ENCODE measurements around the gene NPAS2.

NPAS2 gene

DNA sequence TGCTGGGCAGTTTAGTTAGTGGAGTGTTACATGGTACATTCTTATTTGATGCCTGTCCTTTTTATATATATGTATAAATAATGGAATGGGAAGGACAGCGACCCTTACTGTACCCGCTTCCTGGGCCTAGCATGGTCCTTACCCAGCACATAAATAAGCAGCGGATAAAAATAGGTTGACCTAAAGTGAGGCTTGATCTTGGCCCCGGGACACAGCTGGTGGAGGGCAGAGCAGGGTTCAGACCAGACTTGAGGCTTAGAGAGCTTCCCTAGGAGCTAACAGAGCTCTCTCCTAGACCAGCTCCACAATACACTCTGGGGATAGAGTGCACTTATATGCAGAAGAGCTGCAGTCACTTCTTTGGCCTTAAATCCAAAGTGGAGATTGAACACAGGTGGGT lies 135.3 kb downstream of the NPAS2 start:
- DNase-seq (ENCODE audit: extremely low spot score, insufficient read length, low read depth) = no peak
- FAIRE-seq = no peak

GRCh38 chr2:100956081-100956480 lies 136.1 kb downstream of the NPAS2 start:
- FAIRE-seq = no peak
- DNase-seq (ENCODE audit: extremely low spot score, insufficient read length, low read depth) = no peak

DNA sequence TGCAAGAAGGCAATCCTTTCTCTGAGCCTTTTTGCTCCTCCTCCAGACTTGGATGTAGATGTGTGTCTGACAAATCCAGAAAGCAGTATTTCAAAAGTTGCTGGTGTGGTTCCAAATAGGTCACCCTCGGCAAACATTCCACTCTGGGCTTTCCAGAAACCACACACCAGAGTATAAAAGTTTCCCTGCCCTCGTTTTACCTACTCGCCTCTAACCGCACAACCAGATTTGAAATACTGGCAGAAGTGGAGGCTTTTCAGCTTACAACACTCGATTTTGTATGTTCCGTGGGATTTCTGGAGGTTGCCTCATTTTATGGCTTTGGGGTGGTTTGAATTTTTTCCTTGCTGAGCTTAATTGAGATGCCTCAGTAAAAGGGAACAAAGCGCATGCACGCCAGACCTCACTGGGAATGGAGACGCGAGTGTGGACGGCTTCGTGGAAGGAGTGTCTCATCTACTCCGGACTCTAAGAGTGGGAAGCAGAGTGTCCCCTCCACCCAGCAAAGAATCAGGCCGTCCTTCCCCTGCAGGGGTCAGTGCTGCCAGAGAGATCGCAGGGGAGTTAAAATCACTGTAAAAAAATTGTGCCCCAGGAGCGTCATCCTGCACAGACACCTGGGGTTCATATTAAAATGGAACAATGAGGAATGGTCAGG lies 138.2 kb downstream of the NPAS2 start:
- FAIRE-seq (no peak), DNase-seq (ENCODE audit: extremely low spot score, insufficient read length, low read depth) (no peak)

DNA sequence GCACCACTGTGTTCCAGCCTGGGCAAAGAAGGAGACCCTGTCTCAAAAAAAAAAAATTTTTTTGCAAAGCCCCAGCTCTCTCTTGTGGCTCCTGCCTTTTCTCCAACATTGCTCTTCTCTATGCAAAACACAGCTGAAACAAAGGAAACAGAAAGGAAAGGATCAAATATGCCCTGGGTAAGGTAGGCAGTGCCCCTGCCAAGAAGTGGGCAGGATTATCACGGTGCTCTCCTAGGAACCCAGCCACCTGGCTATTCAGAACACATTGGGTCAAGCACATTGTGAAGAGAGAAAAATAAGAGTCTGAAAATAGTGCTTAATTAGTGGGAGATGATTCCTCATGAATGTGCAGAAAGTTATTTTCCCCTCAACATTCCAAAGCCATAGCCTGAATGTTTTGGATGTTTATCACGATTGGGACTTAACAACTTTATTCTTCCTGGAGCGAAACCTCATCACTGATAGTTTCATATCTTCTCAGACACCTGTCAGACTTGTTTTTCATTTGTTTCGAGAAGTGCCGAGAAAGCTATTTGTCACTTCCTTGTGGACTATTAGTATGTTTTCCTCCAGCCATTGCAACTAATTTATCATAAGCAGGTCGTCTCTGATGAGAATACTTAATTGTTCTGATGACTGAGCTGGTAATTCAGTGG lies 139.4 kb downstream of the NPAS2 start:
- FAIRE-seq (no peak), DNase-seq (ENCODE audit: extremely low spot score, insufficient read length, low read depth) (no peak)

DNA sequence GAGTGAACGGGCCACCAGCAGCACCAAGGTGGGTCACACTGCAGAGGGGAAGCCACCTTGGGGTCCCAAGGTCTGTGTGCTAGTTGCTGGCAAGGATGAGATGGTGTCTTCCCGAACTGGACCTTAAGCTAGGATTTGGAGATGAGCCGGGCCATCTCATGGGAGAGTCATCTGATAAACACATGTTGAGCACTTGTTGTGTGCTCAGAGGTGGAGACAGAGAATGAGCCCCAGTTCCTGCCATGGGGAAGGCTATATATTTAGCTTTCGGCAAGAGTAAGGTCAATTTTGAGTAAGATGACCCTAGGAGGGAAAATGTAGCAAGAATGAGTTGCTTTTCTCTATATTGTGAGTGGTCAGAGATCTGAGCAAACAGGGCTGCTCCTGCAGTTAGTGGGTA lies 140.7 kb downstream of the NPAS2 start:
- DNase-seq (ENCODE audit: extremely low spot score, insufficient read length, low read depth) = no peak
- FAIRE-seq = no peak

GRCh38 chr2:100962366-100963025 lies 142.6 kb downstream of the NPAS2 start:
- FAIRE-seq (no peak), DNase-seq (ENCODE audit: extremely low spot score, insufficient read length, low read depth) (no peak)

GRCh38 chr2:100963026-100963375 lies 143.1 kb downstream of the NPAS2 start:
- FAIRE-seq (no peak), DNase-seq (ENCODE audit: extremely low spot score, insufficient read length, low read depth) (no peak)

- FAIRE-seq (no peak), DNase-seq (ENCODE audit: extremely low spot score, insufficient read length, low read depth) (no peak)
Measured at GRCh38 chr2:100964222-100964621, 144.3 kb downstream of the NPAS2 start.

DNA sequence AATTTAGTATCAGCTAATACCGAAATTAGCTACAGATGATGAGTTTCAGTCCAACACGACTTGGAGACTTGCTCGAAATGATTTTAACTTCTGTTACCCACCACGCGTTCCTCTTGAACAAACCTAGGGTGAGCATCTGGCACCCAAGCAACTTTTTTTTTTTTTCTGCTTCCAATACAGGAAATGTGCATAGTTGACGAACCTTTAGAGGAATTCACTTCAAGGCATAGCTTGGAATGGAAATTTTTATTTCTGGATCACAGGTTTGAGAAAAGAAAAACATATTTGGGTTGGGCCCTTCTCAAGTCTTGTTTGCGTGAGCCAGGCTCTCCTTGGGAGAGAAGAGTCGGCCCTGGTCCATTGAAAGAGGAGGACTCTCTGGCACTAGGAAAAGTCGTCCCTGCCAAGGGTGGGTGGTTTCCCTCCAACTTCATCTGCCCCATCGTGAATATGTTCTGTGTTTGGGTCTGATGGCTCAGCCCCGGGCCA lies 144.8 kb downstream of the NPAS2 start:
- FAIRE-seq (no peak), DNase-seq (ENCODE audit: extremely low spot score, insufficient read length, low read depth) (no peak)

GRCh38 chr2:100965596-100965995 lies 145.7 kb downstream of the NPAS2 start:
- DNase-seq (ENCODE audit: extremely low spot score, insufficient read length, low read depth) (no peak), FAIRE-seq (no peak)

DNA sequence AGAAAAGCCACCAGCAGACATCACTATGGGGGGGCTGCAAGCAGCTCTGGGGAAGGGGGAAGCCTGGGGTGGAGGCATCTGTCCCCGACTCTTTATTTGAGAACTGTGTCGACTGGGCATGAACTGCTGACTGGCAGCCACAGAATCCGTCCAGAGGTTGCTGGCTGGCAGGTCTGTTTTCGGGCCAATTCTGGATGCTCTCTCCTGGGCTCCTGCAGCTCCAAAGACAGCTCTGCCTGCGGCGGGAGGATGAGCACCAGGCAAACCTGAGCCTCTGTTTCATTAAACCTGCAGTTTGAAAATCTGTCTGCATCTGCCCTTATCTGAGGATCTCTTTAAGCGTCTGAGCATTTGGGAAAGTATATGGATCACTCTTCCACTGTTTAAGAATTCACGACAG lies 147.8 kb downstream of the NPAS2 start:
- no peak for FAIRE-seq
- DNase-seq (ENCODE audit: extremely low spot score, insufficient read length, low read depth) = no peak

- DNase-seq (ENCODE audit: extremely low spot score, insufficient read length, low read depth) (no peak), FAIRE-seq (no peak)
Measured at GRCh38 chr2:100968146-100969145, 148.5 kb downstream of the NPAS2 start.

GRCh38 chr2:100969998-100970397 lies 150.1 kb downstream of the NPAS2 start:
- FAIRE-seq (no peak), DNase-seq (ENCODE audit: extremely low spot score, insufficient read length, low read depth) (no peak)

- DNase-seq (ENCODE audit: extremely low spot score, insufficient read length, low read depth) (no peak), FAIRE-seq (no peak)
Measured at GRCh38 chr2:100971221-100971620, 151.3 kb downstream of the NPAS2 start.

DNA sequence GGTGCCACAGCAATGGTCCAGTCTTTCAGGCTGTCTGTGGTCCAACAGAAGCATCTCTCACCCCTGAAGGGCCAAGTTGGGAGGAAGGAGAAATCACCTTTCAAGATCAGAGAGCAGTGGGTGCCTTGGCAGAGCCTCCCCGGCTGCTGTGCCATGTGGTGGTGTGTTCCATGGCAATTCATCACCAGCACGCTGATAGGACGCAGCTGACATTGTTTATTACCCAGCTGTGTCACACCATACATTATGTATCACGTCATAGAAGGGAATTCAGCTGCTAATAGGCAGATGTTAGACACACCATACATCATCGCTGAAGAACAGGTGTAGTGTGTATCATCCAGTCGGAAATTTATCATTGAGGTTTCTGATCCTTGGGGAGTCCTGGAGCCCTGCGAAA lies 152.5 kb downstream of the NPAS2 start:
- FAIRE-seq (no peak), DNase-seq (ENCODE audit: extremely low spot score, insufficient read length, low read depth) (no peak)

GRCh38 chr2:100974712-100975520 lies 155.0 kb downstream of the NPAS2 start:
- no peak for FAIRE-seq

DNA sequence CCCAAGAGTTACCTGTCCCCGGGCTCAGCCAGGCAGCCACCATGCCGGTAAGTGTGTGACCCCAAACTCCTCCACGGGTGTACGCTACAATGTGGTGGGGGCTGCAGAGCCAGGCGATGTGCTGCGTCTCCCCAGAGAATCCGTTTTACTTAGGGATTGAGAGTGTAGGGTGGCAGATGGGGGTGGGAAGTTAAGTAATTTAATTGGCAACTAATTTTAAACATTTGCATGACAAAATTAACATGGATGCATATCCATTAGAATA lies 155.5 kb downstream of the NPAS2 start:
- no peak for DNase-seq (ENCODE audit: extremely low spot score, insufficient read length, low read depth)
- no peak for FAIRE-seq

More at GRCh38 chr2:100974712-100975520, 155.0 kb downstream of the NPAS2 start:
- DNase-seq (ENCODE audit: extremely low spot score, insufficient read length, low read depth) = no peak

DNA sequence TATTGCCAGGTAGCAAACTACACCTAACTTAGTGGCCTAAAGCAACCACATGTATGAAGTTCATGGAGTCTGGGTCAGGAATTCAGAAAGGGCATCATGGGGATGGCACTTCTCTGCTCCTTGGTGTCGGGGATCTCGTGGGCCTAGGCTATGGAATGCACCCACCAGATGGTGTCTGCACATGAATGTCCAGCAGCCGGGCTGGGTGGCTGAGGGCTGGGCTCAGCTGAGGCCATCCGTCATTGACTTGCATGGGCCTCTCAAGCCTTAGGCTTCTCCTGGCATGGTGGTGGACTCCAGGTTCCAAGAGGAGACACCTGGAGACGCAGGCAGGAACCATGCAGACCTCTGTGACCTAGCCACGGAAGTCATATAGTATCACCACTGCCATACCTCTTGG lies 156.1 kb downstream of the NPAS2 start:
- no peak for FAIRE-seq
- DNase-seq (ENCODE audit: extremely low spot score, insufficient read length, low read depth) = no peak

- FAIRE-seq (peak; percentile 88), DNase-seq (ENCODE audit: extremely low spot score, insufficient read length, low read depth) (peak; percentile 25)
Measured at GRCh38 chr2:100976645-100977391, 156.9 kb downstream of the NPAS2 start.
